HepG2 (cell line): ENCODE measurements around the gene DNAJA2. TPM values are rescaled to one million over a fixed set of nuclear protein-coding genes. Genes with fewer than 3 reads are reported as not detected.

Experiments
- ADNP ChIP-seq: sonication (generic); formaldehyde crosslinking; IDR thresholded peaks from 2 replicates; pipeline ENCODE4 v1.4.0; 2020; ENCODE audit warnings: missing genetic modification reagents
- FOXA3 ChIP-seq: IDR thresholded peaks from 2 replicates; pipeline ENCODE4 v1.6.1; 2016; ENCODE audit warnings: missing genetic modification reagents, missing compliant biosample characterization
- FOXC1 ChIP-seq: sonication (generic); formaldehyde crosslinking; IDR thresholded peaks from 2 replicates; pipeline ENCODE4 v1.8.0; 2022; ENCODE audit warnings: mild to moderate bottlenecking, missing genetic modification reagents, borderline replicate concordance
- GABPA ChIP-seq, 2 experiments: IDR thresholded peaks; 2 replicates each; pipeline ENCODE4 v1.6.1; 2011 to 2016; ENCODE audit warnings: low read depth in 2 of 2, low read length in 1 of 2, missing biosample characterization in 1 of 2, missing genetic modification characterization in 1 of 2
- GMEB1 ChIP-seq: sonication (generic); formaldehyde crosslinking; IDR thresholded peaks from 2 replicates; pipeline ENCODE4 v1.5.1; 2020; ENCODE audit warnings: missing genetic modification reagents, mild to moderate bottlenecking, borderline replicate concordance
- HMGXB4 ChIP-seq, 2 experiments: sonication (generic) in 1 of 2; formaldehyde crosslinking in 1 of 2; IDR thresholded peaks; 2 replicates each; pipeline versions ENCODE4 v1.4.0 to v1.6.1; 2018 to 2020; ENCODE audit warnings: missing genetic modification reagents in 2 of 2, borderline replicate concordance in 1 of 2, low read depth in 1 of 2, mild to moderate bottlenecking in 1 of 2, missing biosample characterization in 1 of 2
- ISX ChIP-seq: sonication (generic); formaldehyde crosslinking; conservative IDR thresholded peaks from 2 replicates; pipeline ENCODE4 v1.5.0; 2020; ENCODE audit warnings: missing genetic modification reagents
- KDM5B ChIP-seq: sonication (generic); formaldehyde crosslinking; IDR thresholded peaks from 2 replicates; pipeline ENCODE4 v1.4.0; 2020; ENCODE audit warnings: missing genetic modification reagents, mild to moderate bottlenecking, borderline replicate concordance
- KDM6A ChIP-seq: IDR thresholded peaks from 2 replicates; pipeline ENCODE4 v1.6.1; 2016; ENCODE audit warnings: low read depth
- LBX2 ChIP-seq: sonication (generic); formaldehyde crosslinking; IDR thresholded peaks from 2 replicates; pipeline ENCODE4 v1.5.0; 2020; ENCODE audit warnings: missing genetic modification reagents, mild to moderate bottlenecking, borderline replicate concordance
- NBN ChIP-seq: fragments of 450-650 bp; conservative IDR thresholded peaks from 2 replicates; pipeline ENCODE4 v1.6.1; 2017
- NFAT5 ChIP-seq: sonication (generic); formaldehyde crosslinking; IDR thresholded peaks from 2 replicates; pipeline ENCODE4 v1.4.0; 2020; ENCODE audit warnings: missing genetic modification reagents
- RFX5 ChIP-seq: IDR thresholded peaks from 2 replicates; pipeline ENCODE4 v1.6.1; 2011; ENCODE audit warnings: low read depth, low read length, improper control_type of control experiment
- RORA ChIP-seq: sonication (generic); formaldehyde crosslinking; IDR thresholded peaks from 2 replicates; pipeline ENCODE4 v1.5.0; 2020; ENCODE audit warnings: mild to moderate bottlenecking, missing genetic modification reagents, moderate library complexity
- SOX6 ChIP-seq, 2 experiments: fragments of 450-650 bp in 1 of 2; sonication (generic) in 1 of 2; formaldehyde crosslinking in 1 of 2; IDR thresholded peaks; 2 replicates each; pipeline versions ENCODE4 v1.4.0 to v1.6.1; 2017 to 2020; ENCODE audit warnings: antibody characterized with exemption in 1 of 2, mild to moderate bottlenecking in 1 of 2, missing genetic modification reagents in 1 of 2
- ZMAT5 ChIP-seq: sonication (generic); formaldehyde crosslinking; IDR thresholded peaks from 2 replicates; pipeline ENCODE4 v1.5.0; 2020; ENCODE audit warnings: mild to moderate bottlenecking, low read depth, missing genetic modification reagents, borderline replicate concordance
- ZNF619 ChIP-seq: sonication (generic); formaldehyde crosslinking; IDR thresholded peaks from 2 replicates; pipeline ENCODE4 v1.4.0; 2020; ENCODE audit warnings: mild to moderate bottlenecking, missing genetic modification reagents
- ZSCAN25 ChIP-seq: sonication (generic); formaldehyde crosslinking; IDR thresholded peaks from 2 replicates; pipeline ENCODE4 v1.8.0; 2022; ENCODE audit warnings: mild to moderate bottlenecking, missing genetic modification reagents
- polyA plus RNA-seq, 8 experiments: library from polyadenylated mRNA; depleted of rRNA in 3 of 8; stranded (reverse) in 7 of 8; unstranded in 1 of 8; fragments of >200 nt; fragmentation: Illumina TruSeq in 4 of 8; extraction: Trizol in 4 of 8; gene quantifications; 2 replicates each; pipeline versions ENCODE4 v1.2.1 to v1.2.3, GENCODE V29; 2011 to 2016; ENCODE audit warnings: low read depth in 4 of 8, missing spikeins in 1 of 8, mixed read lengths in 1 of 8; ENCODE audit not compliant: insufficient read depth in 1 of 8
- total RNA-seq, 5 experiments: library from RNA; depleted of rRNA; stranded (reverse); fragments of >200 nt; fragmentation: Illumina TruSeq; extraction: Trizol; gene quantifications; 2 replicates each; pipeline ENCODE4 v1.2.3, GENCODE V29; 2016; ENCODE audit warnings: low read depth in 1 of 5

The DNAJA2 gene
- total and polyA plus RNA-seq, 2 of the 13 experiments (the other 11 are each of a cell fraction or from before 2014, with no cell fraction given), result 25.4 to 176 TPM

GRCh38 chr16:46991729-46992704 lies 18.5 kb upstream of the DNAJA2 start (continued):
- TF ChIP-seq NFAT5 (CRISPR knock-in tag) (no peak), ADNP (no peak), RORA (CRISPR knock-in tag) (no peak), RFX5 (no peak), FOXC1 (CRISPR knock-in tag) (no peak), ZMAT5 (no peak), LBX2 (no peak), GMEB1 (CRISPR knock-in tag) (peak; percentile 38; the same call in 1 of the 2 replicates), ISX (no peak), ZNF619 (CRISPR knock-in tag) (no peak), KDM6A (CRISPR knock-in tag) (no peak), FOXA3 (CRISPR knock-in tag) (no peak), GABPA (IDR thresholded peaks at IDR 0.05; ENCODE audit: low read depth, low read length) (no peak), GABPA (CRISPR knock-in tag; IDR thresholded peaks at IDR 0.05; ENCODE audit: low read depth) (no peak), NBN (no peak), ZSCAN25 (0 out of 2 replicates have a peak, but pooled peaks have one; percentile 25), HMGXB4 (CRISPR knock-in tag; IDR thresholded peaks at IDR 0.05; ENCODE audit: borderline replicate concordance in 1 of 2, low read depth in 1 of 2) (no peak), KDM5B (CRISPR knock-in tag) (peak; percentile 19; the same call in 1 of the 2 replicates), SOX6 (IDR thresholded peaks at IDR 0.05) (no peak), SOX6 (CRISPR knock-in tag; IDR thresholded peaks at IDR 0.05) (no peak)
